ENCODE measurements around the gene MCM5.
"Not testable (repeated sequence)": the region's sequence is repeated elsewhere in the genome, so short reads cannot be mapped to it uniquely, and the experiment has no call there.

MCM5 gene

GRCh38 chr22:35454416-35455054, 54.6 kb downstream of the MCM5 start:
- DNase-seq = no peak

- no peak for DNase-seq
Observed at GRCh38 chr22:35455529-35455928, 55.6 kb downstream of the MCM5 start.

GRCh38 chr22:35456757-35457156, 56.8 kb downstream of the MCM5 start:
- DNase-seq = no peak

- no peak for DNase-seq
Observed at GRCh38 chr22:35457729-35458546, 58.0 kb downstream of the MCM5 start.

- no peak for DNase-seq
Observed at GRCh38 chr22:35458547-35459422, 58.8 kb downstream of the MCM5 start.

GRCh38 chr22:35459423-35459894, 59.5 kb downstream of the MCM5 start:
- no peak for DNase-seq

DNA sequence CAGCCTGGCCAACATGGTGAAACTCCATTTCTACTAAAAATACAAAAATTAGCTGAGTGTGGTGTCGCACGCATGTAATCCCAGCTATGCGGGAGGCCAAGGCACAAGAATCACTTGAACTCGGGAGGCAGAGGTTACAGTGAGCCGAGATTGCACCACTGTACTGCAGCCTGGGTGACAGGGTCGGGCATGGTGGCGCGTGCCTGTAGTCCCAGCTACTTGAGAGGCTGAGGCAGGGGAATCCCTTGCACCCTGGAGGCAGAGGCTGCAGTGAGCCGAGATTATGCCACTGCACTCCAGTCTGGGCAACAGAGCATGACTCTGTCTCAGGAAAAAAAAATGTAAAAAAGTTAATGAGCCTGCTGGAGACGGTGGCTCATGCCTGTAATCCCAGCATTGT, 60.0 kb downstream of the MCM5 start:
- DNase-seq = not testable (repeated sequence)

- DNase-seq = no peak
Observed at GRCh38 chr22:35460688-35461087, 60.7 kb downstream of the MCM5 start.

GRCh38 chr22:35462498-35463230, 62.7 kb downstream of the MCM5 start:
- DNase-seq = no peak

GRCh38 chr22:35463231-35463933, 63.4 kb downstream of the MCM5 start:
- DNase-seq = no peak

GRCh38 chr22:35464399-35464798, 64.5 kb downstream of the MCM5 start:
- no peak for DNase-seq

DNA sequence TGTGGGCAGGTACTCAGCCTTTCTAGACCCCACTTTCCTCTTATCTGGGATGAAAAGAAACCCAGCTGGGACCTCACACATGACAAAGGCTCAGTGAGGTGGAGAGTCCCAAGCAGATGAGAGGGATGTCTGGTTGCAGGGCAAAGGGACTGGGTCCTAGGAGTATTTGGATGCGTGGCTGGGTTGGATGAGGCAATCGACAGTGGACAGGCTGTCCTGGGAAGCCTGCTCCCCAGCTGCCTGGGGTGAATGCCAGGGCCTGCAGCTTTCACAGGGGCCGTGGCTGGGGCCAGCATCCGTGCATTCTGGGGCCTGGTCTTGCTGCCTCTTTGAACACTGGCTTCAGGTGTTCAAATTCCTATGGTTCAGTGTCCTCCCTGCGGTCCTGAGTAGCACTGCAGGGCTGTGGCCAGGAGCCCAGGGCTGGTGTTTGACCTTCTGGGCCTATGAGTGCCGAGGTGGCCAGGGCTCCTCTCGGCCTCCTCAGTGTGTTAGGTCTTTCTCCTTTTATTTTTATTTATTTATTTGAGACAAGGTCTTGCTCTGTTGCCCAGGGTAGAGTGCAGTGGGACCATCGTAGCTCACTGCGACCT, 65.3 kb downstream of the MCM5 start:
- DNase-seq = no peak

DNA sequence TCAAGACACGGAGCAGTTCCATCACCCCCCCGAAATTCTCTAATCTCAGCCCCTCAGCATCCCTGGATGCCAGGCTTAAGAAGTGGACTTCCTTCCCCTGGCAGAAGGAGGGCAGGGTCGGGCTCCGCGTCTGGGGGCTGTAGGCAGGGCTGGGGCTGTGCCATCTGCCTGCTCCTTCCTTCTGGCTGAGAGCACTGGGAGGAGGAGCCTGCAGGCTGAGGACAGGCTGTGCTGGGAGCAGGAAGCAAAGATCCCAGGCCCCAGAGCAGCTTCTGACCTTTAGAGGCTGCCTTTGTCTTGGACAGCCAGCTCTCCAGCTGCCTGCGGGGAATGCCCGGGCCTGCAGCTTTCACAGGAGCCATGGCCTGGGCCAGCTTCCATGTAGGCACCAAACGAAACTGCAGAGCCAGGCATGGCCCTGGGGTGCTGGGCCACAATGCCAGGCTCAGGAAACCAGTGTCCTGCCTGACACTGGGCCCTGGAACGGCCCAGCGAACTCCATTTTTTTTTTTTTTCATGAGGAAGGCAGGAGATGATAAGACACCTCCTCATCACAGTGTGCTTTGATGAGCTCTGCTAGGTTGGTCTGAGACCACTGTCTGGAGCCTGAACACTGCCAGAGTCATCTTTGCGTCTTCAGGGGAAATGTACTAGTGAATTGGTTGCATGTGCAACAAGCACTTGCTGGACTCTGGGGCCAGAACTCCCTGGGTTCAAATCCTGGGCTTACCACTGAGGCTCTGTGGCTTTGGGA, 67.9 kb downstream of the MCM5 start:
- DNase-seq = no peak

DNA sequence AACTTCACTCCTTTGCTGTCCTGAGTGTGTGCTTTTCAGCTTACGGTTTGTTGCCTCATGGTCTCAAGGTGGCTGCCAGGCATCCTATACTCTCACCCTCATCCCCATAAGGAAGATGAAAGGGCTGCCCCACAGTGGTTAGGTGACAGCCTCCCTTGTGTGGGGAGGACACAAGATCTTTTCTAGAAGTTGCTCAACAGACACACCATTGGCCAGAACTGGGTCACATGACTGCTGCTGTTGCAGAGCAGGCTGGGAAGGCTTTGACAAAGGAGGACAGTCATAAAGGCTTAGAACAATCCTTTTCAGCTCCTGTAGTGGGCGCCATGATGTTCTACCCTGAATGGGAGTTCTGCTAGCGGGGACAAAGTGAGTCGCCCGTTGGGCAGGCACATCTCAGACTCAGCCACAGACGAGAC, 71.0 kb downstream of the MCM5 start:
- no peak for DNase-seq

DNA sequence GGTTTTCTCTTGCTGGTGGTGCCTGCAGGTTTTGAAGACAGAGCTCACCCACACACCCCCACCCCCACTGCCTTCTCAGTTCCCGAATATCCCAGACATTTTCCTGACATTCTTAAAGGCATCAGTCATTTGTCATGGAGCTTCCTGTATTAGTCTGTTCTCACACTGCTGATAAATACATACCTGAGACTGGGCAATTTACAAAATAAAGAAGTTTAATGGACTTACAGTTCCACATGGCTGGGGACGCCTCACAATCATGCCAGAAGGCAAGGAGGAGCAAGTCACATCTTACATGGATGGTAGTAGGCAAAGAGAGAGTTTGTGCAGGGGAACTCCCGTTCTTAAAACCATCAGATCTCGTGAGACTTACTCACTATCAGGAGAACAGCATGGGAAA, 71.6 kb downstream of the MCM5 start:
- not testable (repeated sequence) for DNase-seq

GRCh38 chr22:35472488-35472887, 72.5 kb downstream of the MCM5 start:
- DNase-seq = no peak

DNA sequence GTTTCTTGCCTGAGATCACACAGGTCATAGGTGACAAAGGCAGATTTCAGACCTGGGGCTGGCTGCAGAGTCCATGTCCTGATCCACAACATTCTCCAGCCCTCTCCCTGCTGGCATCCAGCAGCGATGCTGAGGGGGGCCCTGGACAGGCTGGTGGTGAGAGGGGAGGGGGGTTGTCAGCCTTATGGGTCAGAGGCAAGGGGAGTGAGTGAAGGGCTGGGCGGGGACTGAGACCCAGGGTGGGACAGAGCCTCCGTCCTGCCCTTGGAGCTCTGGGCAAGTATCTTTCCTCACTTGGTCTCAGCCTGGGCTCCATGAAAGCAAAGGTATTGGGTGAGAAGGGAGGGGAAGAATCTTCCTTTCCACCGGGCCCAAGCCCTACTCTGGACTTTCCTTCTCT, 74.0 kb downstream of the MCM5 start:
- DNase-seq = no peak
